Glomerular visceral epithelial cell (primary cell): ENCODE data around the gene PLXNA4.

ENCODE experiments used
- DNase-seq: peaks from one replicate; pipeline ENCODE4 v3.0.0-alpha.2; 2016; ENCODE audit errors: extremely low spot score

PLXNA4 gene

DNA sequence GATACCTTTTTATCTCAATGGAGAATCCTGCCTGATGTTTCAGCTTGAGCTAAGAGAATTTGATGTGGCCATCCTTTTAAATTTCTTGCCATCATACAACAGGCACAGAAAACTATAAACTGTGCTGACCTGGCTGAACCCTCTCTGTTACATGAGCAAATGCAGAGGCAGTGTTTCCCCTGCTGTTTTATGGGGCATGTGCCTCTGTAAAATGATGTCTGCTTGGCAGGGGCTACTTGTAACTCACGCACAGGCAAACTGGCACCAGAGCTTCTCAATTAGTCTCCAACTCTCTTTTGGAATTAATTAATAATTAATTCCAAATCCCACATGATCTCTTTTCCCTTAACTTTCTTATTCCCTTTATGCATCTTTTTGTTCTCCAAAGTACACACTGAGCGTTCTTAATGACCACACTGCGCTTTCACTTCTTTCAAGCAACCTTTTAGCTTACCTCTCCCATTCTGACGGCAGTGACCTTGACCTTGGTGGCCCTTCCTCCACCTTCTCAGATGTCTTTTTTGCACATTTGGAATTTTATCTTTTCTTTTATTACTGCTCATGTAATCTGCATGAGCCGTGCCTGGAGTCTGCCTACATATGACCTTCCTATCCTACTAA is 334.0 kb downstream of the PLXNA4 start:
- DNase-seq: no peak

GRCh38 chr7:132240821-132241422 is 335.3 kb downstream of the PLXNA4 start:
- no peak for DNase-seq

- DNase-seq: no peak
Observed at GRCh38 chr7:132240262-132240661, 336.0 kb downstream of the PLXNA4 start.

DNA sequence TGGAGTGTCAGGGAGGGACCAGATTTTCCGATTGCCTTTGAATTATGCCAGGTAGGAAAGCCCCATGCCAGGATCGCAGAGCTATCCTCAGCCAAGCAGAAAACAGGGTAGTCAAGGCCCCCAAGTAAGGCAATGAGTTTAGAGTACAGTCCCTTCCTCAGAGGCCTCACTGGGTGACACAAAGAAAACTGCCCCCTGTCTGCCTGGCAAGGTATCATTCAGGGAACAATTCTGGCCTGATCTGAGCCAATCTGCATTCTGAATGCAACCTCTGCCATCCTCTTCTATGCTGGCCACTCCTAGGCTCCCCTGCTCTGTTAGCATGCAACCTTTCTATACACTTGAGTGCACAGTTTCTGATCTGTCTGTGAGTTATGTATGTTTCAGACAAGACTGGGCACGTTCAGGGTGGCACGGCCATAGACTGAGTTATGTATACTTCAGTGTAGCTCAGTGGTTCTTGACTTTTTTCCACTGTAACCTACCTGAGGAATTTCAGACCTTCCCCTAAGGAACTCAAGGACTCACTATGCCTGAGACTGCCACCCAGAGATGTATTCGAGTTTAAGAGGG is 336.8 kb downstream of the PLXNA4 start:
- no peak for DNase-seq

- no peak for DNase-seq
Observed at GRCh38 chr7:132234711-132235110, 341.6 kb downstream of the PLXNA4 start.

DNA sequence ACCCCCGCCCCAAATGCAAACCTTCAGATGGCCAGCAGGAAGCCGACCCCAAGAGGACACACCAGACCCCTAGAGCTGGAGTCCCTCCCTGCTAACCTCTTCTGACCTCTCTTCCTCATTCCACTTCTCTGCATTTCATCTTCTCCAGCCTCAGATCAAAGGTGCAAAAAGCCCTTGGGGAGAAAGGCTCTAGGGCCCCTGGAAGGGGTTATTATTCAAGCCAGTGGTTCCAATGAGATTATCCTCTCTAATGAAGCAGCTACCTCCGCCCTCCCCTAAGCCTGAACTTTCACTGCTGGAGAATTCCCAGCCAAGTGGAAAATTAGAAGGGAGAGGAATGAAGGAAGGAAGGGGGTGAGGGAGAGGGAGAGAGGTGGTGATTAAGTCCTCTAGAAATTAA is 343.9 kb downstream of the PLXNA4 start:
- DNase-seq: no peak

GRCh38 chr7:132230462-132230861 is 345.8 kb downstream of the PLXNA4 start:
- DNase-seq: no peak

DNA sequence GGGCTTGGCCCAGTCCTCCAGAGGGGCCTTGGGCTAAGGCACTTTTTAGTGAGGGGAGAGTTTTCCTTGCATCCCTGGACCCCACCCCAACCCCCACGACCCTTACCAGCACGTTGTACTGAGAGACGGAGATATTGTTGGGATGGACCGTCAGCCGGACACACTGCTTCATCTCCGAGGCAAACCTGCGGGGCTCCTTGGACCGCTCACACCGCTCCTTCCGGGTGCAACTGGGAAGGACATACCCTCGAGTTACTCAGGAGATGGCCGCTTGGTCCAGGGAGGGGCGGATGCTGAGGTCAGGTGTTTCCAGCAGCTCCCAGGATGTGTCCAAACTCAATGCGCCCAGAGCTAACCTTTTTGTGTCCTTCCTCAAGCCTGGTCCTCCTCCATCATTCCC is 348.0 kb downstream of the PLXNA4 start:
- no peak for DNase-seq

GRCh38 chr7:132226957-132227290 is 349.3 kb downstream of the PLXNA4 start:
- no peak for DNase-seq

- no peak for DNase-seq
Observed at GRCh38 chr7:132226046-132226956, 350.0 kb downstream of the PLXNA4 start.

DNA sequence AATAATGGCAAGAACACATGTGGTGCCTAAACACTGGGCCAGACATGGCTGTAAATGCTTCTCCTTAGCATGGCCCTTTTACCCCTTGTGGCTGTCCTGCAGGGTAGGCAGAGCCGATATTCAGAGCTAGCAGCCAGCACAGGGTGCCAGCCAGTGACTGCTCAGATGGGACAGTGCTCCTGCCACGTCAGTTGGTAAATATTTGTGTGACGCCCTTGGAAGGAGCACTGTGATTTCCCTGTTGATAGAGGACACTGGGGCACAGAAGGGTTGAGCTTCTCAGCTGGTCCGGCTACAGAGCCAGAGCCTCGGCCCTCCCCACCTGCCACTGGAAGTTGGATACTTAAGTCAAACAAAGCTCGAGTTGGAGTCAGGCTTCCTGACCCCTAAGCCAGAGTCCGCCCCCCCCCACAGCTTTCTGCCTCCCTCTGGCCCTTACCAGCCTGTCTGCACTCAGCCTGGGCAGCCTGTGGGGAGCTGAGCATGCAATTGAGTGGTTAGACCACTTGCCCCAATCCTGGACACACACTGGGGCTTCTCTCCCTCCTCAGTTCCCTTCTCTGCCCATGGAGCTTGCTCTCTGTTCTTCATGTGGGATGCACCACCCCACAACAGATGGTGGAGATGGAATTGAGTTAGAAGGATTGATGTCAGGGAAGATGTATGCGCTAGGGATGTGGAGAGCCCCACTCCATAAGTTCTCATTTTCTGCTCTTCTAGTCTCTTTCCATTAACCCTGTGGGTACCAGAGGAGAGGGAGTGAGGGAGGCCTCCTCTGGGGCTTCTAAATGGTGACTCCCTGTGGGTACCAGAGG is 350.8 kb downstream of the PLXNA4 start:
- DNase-seq: no peak

DNA sequence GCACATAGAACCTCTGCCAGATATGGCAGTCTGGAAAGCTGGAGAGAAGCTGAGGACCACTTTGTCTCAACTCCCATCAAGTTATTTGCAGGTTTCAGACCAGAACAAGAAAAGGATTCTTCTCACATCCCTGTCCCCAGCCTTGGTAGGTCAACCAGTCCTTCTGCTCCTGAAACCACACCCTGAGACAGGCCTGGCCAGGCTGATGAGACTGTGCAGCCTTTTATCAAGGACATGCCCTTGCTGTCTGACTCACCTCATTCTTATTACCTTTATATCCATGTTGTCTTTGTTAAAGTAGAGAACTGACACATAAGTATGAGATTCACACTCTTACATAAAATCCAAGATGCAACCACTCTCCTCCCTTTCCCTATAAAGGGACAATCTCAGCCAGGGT is 354.9 kb downstream of the PLXNA4 start:
- DNase-seq: no peak

- DNase-seq: no peak
Observed at GRCh38 chr7:132220060-132220459, 356.2 kb downstream of the PLXNA4 start.

- DNase-seq: no peak
Observed at GRCh38 chr7:132218876-132219275, 357.4 kb downstream of the PLXNA4 start.

DNA sequence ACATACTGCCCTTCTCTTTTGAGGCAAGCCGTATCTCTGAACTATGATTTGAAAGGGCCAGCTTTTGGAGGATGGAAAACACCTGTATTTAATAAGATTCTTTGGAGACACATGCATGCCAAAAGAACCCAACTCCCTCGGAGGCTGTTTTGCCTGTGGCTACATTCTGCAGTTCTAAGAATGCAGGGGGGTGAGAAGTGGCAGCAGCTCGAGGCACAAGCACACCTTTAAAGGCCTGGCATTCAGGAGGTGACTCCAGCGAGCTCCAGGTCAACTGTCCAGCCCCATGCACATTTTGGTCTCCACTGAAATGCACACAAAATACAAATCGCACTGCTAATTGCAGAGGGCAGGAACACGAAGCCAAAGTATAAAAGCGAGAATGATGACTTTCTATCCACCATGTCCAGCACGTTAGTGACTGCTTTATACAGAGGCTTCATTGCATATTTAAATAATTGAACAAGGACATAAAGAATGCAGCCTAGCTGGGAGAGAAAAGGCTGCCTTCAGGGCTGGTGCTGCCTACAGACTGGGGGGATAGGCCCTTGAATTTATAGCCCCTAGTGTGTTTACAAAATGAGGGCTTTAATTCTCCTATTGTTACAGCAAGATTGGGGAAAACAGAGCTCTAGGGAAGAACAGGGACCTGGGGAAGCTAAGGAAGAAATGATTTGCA is 359.3 kb downstream of the PLXNA4 start:
- no peak for DNase-seq

GRCh38 chr7:132214452-132214851 is 361.8 kb downstream of the PLXNA4 start:
- no peak for DNase-seq

GRCh38 chr7:132213583-132213982 is 362.7 kb downstream of the PLXNA4 start:
- DNase-seq: no peak

GRCh38 chr7:132211971-132212370 is 364.3 kb downstream of the PLXNA4 start:
- no peak for DNase-seq

DNA sequence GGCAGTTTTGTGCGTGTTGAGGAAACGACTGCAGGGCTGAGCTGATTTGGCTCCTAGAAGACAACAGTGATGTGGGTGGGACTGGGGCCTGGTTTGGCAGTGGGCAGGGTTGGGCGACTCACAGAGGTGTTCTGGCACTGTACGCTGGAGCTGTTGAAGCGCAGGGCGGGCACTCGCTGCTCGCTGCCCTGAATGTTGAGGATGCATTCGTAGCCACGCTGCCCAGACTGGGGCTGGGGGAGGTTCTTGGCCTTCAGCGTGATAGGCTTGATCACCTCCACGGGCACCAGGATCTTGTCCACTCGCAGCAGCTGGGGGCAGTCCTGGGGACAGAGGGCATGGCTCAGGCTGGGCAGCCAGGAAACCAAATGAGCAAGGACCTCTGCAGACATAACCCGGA is 365.4 kb downstream of the PLXNA4 start:
- DNase-seq: no peak

GRCh38 chr7:132207782-132208181 is 368.5 kb downstream of the PLXNA4 start:
- no peak for DNase-seq

DNA sequence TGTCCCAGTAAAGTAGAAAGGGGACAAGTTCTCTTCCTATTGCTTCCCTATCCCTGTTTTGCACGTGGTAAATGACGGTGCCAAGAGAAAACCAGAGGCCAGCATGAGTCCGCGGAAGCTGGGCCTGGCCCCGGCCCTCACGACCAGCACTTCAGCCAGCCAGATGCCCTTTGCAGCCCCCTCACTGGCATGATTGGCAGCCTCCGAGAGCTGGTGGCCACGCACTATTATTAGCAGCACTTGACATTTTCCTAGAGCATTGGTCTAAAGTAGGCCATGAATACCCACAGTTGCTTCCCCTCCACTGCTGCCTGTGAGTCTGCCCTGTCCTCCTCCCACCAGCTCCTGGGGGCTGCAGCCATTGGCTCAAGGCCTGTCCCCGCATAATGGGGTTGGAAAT is 369.1 kb downstream of the PLXNA4 start:
- no peak for DNase-seq
